HepG2 (cell line): ENCODE data around the gene SLC1A2. TPM values are rescaled to one million over a fixed set of nuclear protein-coding genes. Genes with fewer than 3 reads are reported as not detected.

Experiments used
- ATAC-seq: fragments of 200-7000 bp; cut with Tn5 transposase; 3 replicates; pipeline ENCODE4 v1.9.1; 2020; ENCODE audit warnings: mild to moderate bottlenecking, moderate library complexity
- BruUV-seq: library from RNA; stranded (reverse); fragments of 400-500 nt; replicated peaks from 2 replicates; lab custom pipeline; 2021; lab: Mats Ljungman, UMichigan
- CTCF ChIA-PET: fragments of 300-600 bp; formaldehyde crosslinking; extraction: SDS; loops from one replicate; lab custom pipeline; 2021; ENCODE audit warnings: low total read pairs, inconsistent platforms, low intra/inter-chr PET ratio; lab: Yijun Ruan, JAX
- POLR2A ChIA-PET: fragments of 350-600 bp; sonication (Branson Sonifier 250); formaldehyde crosslinking; loops from one replicate; lab custom pipeline; 2020; ENCODE audit warnings: antibody characterized with exemption, inconsistent platforms; lab: Yijun Ruan, JAX
- DNase-seq: peaks from one replicate; pipeline ENCODE4 v3.0.0-alpha.2; 2015; ENCODE audit warnings: low spot score
- FAIRE-seq: peaks from 3 replicates; lab custom pipeline; 2011; peaks lifted over from hg19 to GRCh38; lab: Jason Lieb, UNC
- H2AFZ ChIP-seq: one replicate; pipeline ENCODE4 v1.6.1; 2011; ENCODE audit warnings: low read length, inconsistent platforms
- H3K27ac ChIP-seq: fragments of 300-600 bp; 3 replicates; pipeline ENCODE4 v1.8.0; 2011; ENCODE audit warnings: mixed run types, mild to moderate bottlenecking, mixed read lengths, low read length, inconsistent platforms; ENCODE audit not compliant: insufficient read depth; ENCODE audit errors: extremely low read length
- H3K27me3 ChIP-seq, 2 experiments: fragments of 200-600 bp in 1 of 2; 2 replicates in 1 of 2; 3 replicates in 1 of 2; pipeline versions ENCODE4 v1.6.0 to v1.8.0; 2011; ENCODE audit warnings: low read length in 2 of 2, mild to moderate bottlenecking in 2 of 2, moderate library complexity in 2 of 2, inconsistent platforms in 1 of 2; ENCODE audit not compliant: insufficient read depth in 2 of 2, control insufficient read depth in 1 of 2
- H3K36me3 ChIP-seq, 2 experiments: fragments of 200-600 bp in 1 of 2; replicated peaks in 1 of 2; 2 replicates in 1 of 2; 3 replicates in 1 of 2; pipeline versions ENCODE4 v1.5.1 to v1.8.0; 2011; ENCODE audit warnings: low read length in 2 of 2, inconsistent platforms in 1 of 2; ENCODE audit not compliant: insufficient read depth in 2 of 2, control insufficient read depth in 1 of 2
- H3K4me1 ChIP-seq: 2 replicates; pipeline ENCODE4 v1.5.1; 2012; ENCODE audit warnings: low read length, inconsistent platforms; ENCODE audit not compliant: insufficient read depth
- H3K4me2 ChIP-seq: 2 replicates; pipeline ENCODE4 v1.6.0; 2011; ENCODE audit warnings: low read depth, low read length, inconsistent platforms
- H3K4me3 ChIP-seq, 3 experiments: fragments of 200-600 bp in 1 of 3; sonication (generic), shearing (Covaris generic) in 1 of 3; replicated peaks in 1 of 3; 2 replicates each; pipeline ENCODE4 v1.5.1; 2011 to 2016; ENCODE audit warnings: low read length in 3 of 3, inconsistent platforms in 2 of 3, low read depth in 2 of 3, mild to moderate bottlenecking in 2 of 3, control low read depth in 1 of 3, mixed read lengths in 1 of 3; ENCODE audit not compliant: insufficient read depth in 1 of 3
- H3K79me2 ChIP-seq: one replicate; pipeline ENCODE4 v1.6.1; 2011; ENCODE audit warnings: low read length, inconsistent platforms; ENCODE audit not compliant: insufficient read depth
- H3K9ac ChIP-seq: 2 replicates; pipeline ENCODE4 v1.6.0; 2011; ENCODE audit warnings: mild to moderate bottlenecking, low read depth, low read length, inconsistent platforms; ENCODE audit not compliant: insufficient read depth
- H3K9me3 ChIP-seq: 2 replicates; pipeline ENCODE4 v1.5.1; 2012; ENCODE audit warnings: mild to moderate bottlenecking, low read length
- H4K20me1 ChIP-seq: 2 replicates; pipeline ENCODE4 v1.6.0; 2011; ENCODE audit warnings: inconsistent platforms, mild to moderate bottlenecking, low read length, moderate library complexity; ENCODE audit not compliant: insufficient read depth
- CEBPB ChIP-seq: IDR thresholded peaks from 2 replicates; pipeline ENCODE4 v1.6.1; 2011; ENCODE audit warnings: low read depth, low read length, improper control_type of control experiment, borderline replicate concordance
- DMTF1 ChIP-seq: sonication (generic); formaldehyde crosslinking; IDR thresholded peaks from 2 replicates; pipeline ENCODE4 v1.4.0; 2020; ENCODE audit warnings: mild to moderate bottlenecking, missing genetic modification reagents
- DNMT1 ChIP-seq: sonication (generic); formaldehyde crosslinking; IDR thresholded peaks from 2 replicates; pipeline ENCODE4 v1.5.1; 2020; ENCODE audit warnings: mild to moderate bottlenecking, missing genetic modification reagents
- WGBS: methylation state at CpG from one replicate; pipeline ENCODE4 v1.1.6; 2017; ENCODE audit warnings: low lambda C conversion rate; 5-methylcytosine and 5-hydroxymethylcytosine counted together
- in situ Hi-C: cut with HindIII; loops from 2 replicates; pipeline ENCODE4 v1.10.0; 2017; ENCODE audit warnings: low pct_unique_long_range_greater_than_20kb; ENCODE audit not compliant: extremely low pct_ligation_motif_present
- intact Hi-C: fragments of 100-400 bp; cut with micrococcal nuclease; formaldehyde crosslinking; loops from one replicate; pipeline ENCODE4 v1.10.0; 2022; ENCODE audit not compliant: unreplicated experiment
- polyA plus RNA-seq, 8 experiments: library from polyadenylated mRNA; depleted of rRNA in 3 of 8; stranded (reverse) in 7 of 8; unstranded in 1 of 8; fragments of >200 nt; fragmentation: Illumina TruSeq in 4 of 8; extraction: Trizol in 4 of 8; gene quantifications; 2 replicates each; pipeline versions ENCODE4 v1.2.1 to v1.2.3, GENCODE V29; 2011 to 2016; ENCODE audit warnings: low read depth in 4 of 8, missing spikeins in 1 of 8, mixed read lengths in 1 of 8; ENCODE audit not compliant: insufficient read depth in 1 of 8
- total RNA-seq, 5 experiments: library from RNA; depleted of rRNA; stranded (reverse); fragments of >200 nt; fragmentation: Illumina TruSeq; extraction: Trizol; gene quantifications; 2 replicates each; pipeline ENCODE4 v1.2.3, GENCODE V29; 2016; ENCODE audit warnings: low read depth in 1 of 5
- TF ChIP-seq, protein P1 (sequence below): IDR thresholded peaks from 2 replicates; pipeline ENCODE4 v1.6.1; 2016; ENCODE audit warnings: low read depth
- TF ChIP-seq, protein P2 (sequence below): IDR thresholded peaks from 2 replicates; pipeline ENCODE4 v1.6.1; 2012; ENCODE audit warnings: low read length, improper control_type of control experiment
- TF ChIP-seq, protein P3 (sequence below): sonication (generic); formaldehyde crosslinking; conservative IDR thresholded peaks from 2 replicates; pipeline ENCODE4 v1.4.0; 2020; ENCODE audit warnings: missing genetic modification reagents

Gene SLC1A2
- total and polyA plus RNA-seq, 2 of the 13 experiments (the other 11 are each of a cell fraction or from before 2014, with no cell fraction given) = 23.2 to 43.2 TPM

- Histone ChIP-seq H3K9ac (peak overlapping the region; percentile 86; the same call in 1 of the 2 replicates), H3K4me1 (peaks cover 71% of the 10 kb centered on the region), H3K4me3 (peak overlapping the region in 2 of 3 experiments; percentile 64 to 66; a peak in 3 of 6 replicates), H3K27ac (peak overlapping the region; percentile 96), H3K4me2 (peak overlapping the region; percentile 72), H3K9me3 (no peaks in the 10 kb centered on the region), H2AFZ (no peak overlapping the region), H3K36me3 (peaks cover 0 to 10% of the 10 kb centered on the region in 2 experiments; a peak in 2 of 5 replicates), H3K79me2 (peaks cover 13% of the 10 kb centered on the region), H3K27me3 (no peaks in the 10 kb centered on the region), H4K20me1 (no peaks in the 10 kb centered on the region)
- FAIRE-seq = no peak
- in situ Hi-C loops = no loop called here
- POLR2A ChIA-PET = interaction anchor here (1.0 to 1.1 kb wide), 2 partner anchors 10 to 21 kb away, joined by 4 to 7 read pairs; no protein-coding TSS in a partner anchor
- intact Hi-C loops = no loop called here
- WGBS = 47% methylated on average over 5 of the region's 5 CpGs
- no TSS peak for BruUV-seq
- no peak for DNase-seq
- ATAC-seq = no peak
- CTCF ChIA-PET = no interaction called here
- TF ChIP-seq, protein P1, sequence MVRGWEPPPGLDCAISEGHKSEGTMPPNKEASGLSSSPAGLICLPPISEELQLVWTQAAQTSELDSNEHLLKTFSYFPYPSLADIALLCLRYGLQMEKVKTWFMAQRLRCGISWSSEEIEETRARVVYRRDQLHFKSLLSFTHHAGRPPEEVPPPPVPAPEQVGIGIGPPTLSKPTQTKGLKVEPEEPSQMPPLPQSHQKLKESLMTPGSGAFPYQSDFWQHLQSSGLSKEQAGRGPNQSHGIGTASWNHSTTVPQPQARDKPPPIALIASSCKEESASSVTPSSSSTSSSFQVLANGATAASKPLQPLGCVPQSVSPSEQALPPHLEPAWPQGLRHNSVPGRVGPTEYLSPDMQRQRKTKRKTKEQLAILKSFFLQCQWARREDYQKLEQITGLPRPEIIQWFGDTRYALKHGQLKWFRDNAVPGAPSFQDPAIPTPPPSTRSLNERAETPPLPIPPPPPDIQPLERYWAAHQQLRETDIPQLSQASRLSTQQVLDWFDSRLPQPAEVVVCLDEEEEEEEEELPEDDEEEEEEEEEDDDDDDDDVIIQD (CRISPR knock-in tag) = peak; percentile 45; the same call in 1 of the 2 replicates
- TF ChIP-seq CEBPB = no peak
- TF ChIP-seq DMTF1 (CRISPR knock-in tag) = no peak
- TF ChIP-seq DNMT1 (CRISPR knock-in tag) = no peak
- TF ChIP-seq, protein P2, sequence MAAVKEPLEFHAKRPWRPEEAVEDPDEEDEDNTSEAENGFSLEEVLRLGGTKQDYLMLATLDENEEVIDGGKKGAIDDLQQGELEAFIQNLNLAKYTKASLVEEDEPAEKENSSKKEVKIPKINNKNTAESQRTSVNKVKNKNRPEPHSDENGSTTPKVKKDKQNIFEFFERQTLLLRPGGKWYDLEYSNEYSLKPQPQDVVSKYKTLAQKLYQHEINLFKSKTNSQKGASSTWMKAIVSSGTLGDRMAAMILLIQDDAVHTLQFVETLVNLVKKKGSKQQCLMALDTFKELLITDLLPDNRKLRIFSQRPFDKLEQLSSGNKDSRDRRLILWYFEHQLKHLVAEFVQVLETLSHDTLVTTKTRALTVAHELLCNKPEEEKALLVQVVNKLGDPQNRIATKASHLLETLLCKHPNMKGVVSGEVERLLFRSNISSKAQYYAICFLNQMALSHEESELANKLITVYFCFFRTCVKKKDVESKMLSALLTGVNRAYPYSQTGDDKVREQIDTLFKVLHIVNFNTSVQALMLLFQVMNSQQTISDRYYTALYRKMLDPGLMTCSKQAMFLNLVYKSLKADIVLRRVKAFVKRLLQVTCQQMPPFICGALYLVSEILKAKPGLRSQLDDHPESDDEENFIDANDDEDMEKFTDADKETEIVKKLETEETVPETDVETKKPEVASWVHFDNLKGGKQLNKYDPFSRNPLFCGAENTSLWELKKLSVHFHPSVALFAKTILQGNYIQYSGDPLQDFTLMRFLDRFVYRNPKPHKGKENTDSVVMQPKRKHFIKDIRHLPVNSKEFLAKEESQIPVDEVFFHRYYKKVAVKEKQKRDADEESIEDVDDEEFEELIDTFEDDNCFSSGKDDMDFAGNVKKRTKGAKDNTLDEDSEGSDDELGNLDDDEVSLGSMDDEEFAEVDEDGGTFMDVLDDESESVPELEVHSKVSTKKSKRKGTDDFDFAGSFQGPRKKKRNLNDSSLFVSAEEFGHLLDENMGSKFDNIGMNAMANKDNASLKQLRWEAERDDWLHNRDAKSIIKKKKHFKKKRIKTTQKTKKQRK = no peak
- TF ChIP-seq, protein P3, sequence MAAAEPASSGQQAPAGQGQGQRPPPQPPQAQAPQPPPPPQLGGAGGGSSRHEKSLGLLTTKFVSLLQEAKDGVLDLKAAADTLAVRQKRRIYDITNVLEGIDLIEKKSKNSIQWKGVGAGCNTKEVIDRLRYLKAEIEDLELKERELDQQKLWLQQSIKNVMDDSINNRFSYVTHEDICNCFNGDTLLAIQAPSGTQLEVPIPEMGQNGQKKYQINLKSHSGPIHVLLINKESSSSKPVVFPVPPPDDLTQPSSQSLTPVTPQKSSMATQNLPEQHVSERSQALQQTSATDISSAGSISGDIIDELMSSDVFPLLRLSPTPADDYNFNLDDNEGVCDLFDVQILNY (CRISPR knock-in tag) = no peak
Observed at GRCh38 chr11:35357923-35358322, 61.4 kb downstream of the SLC1A2 start.
